Duodenal mucosa (tissue), 2 donors: Measurements from ENCODE around the gene MDFI.

Experiments used
- H3K27ac ChIP-seq: one replicate; pipeline ENCODE4 v1.7.0; 2013; ENCODE audit warnings: low read depth, low read length
- H3K27me3 ChIP-seq, 2 donors: one replicate each; pipeline ENCODE4 v1.7.0; 2013; ENCODE audit warnings: low read length in 2 of 2, control low read depth in 1 of 2; ENCODE audit not compliant: insufficient read depth in 2 of 2, control insufficient read depth in 1 of 2
- H3K36me3 ChIP-seq, 2 donors: one replicate each; pipeline ENCODE4 v1.7.0; 2013; ENCODE audit warnings: low read length in 2 of 2, control low read depth in 1 of 2; ENCODE audit not compliant: insufficient read depth in 2 of 2, control insufficient read depth in 1 of 2
- H3K4me1 ChIP-seq, 2 donors: one replicate each; pipeline ENCODE4 v1.7.0; 2013; ENCODE audit warnings: low read length in 2 of 2, control low read depth in 1 of 2; ENCODE audit not compliant: insufficient read depth in 2 of 2, control insufficient read depth in 1 of 2
- H3K4me3 ChIP-seq, 2 donors: one replicate each; pipeline ENCODE4 v1.7.0; 2013; ENCODE audit warnings: low read length in 2 of 2, low read depth in 1 of 2
- H3K9ac ChIP-seq, 2 donors: one replicate each; pipeline ENCODE4 v1.7.0; 2013; ENCODE audit warnings: low read length in 2 of 2, low read depth in 1 of 2
- H3K9me3 ChIP-seq, 2 donors: one replicate each; pipeline ENCODE4 v1.7.0; 2013; ENCODE audit warnings: low read length in 2 of 2, control low read depth in 1 of 2; ENCODE audit not compliant: control insufficient read depth in 1 of 2

MDFI gene

DNA sequence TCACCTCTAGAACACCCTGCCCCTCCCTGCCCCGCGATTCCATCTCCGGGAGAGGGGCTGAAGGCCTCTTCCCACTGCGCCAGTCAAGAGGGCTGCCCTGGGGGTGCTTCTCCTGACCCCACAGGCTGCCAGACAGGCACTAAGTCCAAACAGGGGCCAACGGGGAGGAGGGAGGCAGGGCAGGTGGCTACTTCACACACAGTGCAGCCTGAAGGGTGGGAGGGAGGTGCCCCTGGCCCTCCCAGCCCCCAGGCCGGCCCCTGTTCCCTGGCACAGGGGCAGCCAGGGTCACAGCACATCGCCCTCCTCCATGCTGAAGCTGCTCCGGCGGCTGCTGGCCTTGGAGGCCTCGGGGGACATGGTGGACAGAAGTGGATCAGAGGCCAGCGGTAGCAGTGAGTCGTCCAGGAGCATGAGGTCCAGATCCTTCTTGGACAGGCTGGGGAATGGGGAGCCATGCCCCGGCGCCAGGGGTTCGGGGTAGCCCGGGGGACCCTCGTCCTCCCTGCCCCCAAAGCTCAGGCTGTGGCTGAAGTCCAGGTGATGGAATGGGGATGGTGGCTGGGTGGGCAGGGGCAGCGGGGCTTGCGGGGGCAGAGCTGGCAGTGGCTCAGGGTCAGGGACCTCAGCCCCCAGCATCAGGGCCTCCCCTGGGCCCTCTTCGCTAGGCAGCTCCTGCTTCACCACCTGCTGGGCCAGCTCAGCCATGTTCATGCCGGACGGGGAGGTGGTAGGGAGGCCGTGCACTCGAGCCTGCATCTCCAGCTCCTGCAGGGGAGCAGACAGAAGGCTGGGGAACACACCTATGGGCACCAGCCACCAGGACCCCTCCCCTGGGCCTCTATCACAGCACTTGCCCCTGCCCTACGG, 46.3 kb downstream of the MDFI start:
- Histone ChIP-seq H3K27ac (no peak overlapping the region), H3K9ac (no peak overlapping the region), H3K4me1 (peaks cover 8 to 10% of the 10 kb centered on the region in 2 donors), H3K4me3 (no peak overlapping the region), H3K9me3 (no peaks in the 10 kb centered on the region), H3K36me3 (peaks cover 10 to 26% of the 10 kb centered on the region in 2 donors), H3K27me3 (no peaks in the 10 kb centered on the region)

DNA sequence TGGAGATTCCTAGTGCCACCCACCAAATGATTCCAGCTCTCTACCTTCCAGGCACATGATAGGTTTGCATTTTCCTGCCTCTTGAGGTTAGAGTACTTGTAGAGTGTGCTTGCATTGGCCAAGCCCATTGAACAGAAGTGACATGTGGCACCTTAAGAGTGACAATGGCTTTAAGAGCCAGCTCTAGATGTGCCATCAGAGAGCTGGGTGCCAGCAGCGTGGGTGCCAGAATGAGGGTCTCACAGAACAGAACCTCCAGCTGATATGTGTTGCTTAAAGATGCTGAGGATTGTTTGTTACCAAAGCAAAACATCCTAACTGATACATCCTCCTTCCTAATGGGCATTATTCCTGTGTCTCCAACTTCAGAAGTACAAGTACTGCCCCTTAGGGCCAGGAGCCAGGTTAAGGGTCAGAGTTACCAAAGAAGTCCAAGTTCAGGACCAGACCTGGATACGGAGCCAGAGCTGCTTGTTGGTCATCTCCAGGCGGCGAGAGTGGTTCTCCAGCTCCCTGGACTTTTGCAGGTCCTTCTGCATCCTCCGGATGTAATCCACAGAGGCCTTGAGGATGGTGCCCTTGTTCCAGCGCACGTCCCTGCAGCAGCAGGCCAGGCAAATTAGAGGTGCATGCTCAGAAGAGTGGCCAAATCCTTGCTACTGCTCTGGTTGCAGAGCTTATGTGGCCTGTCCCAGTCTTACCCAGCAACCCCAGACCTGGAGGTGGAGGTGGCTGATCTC, 47.5 kb downstream of the MDFI start:
- Histone ChIP-seq H3K9ac (no peak overlapping the region), H3K4me3 (no peak overlapping the region), H3K9me3 (no peaks in the 10 kb centered on the region), H3K36me3 (peaks cover 14 to 34% of the 10 kb centered on the region in 2 donors), H3K27ac (no peak overlapping the region), H3K4me1 (peaks cover 8 to 10% of the 10 kb centered on the region in 2 donors), H3K27me3 (no peaks in the 10 kb centered on the region)

DNA sequence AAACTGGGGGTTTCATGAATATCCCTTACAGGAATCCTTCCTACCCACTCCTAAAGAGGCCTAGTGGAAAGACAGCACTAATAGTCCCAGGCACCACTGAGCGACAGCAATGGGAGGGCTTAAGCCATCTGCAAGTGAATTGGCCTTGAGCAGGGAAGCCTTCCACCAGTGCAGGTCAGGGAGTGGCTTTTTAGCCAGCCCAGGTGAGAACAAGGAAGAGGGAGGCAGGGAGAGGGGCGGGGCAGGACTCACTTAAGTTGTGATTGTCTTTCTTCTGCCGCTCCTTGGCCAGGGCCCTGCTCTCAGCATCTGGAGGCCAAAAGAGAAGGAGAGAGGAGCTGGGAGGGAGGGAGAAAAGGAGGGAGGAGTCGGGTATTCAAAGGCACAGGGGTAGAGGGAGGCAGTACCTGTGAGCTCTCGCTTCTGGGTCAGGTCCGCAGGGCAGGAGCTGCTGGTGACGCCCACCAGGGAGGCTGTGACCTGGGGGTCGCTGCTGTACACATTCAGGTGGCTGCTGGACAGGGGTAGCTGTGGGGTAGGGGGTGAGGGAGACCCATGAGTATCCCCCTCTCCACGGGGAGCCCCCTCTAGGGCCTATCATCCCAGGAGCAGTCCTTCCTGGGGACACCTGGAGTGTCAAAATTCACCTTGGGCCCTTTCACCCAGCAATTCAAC, 49.4 kb downstream of the MDFI start:
- Histone ChIP-seq H3K27me3 (no peaks in the 10 kb centered on the region), H3K9me3 (no peaks in the 10 kb centered on the region), H3K27ac (no peak overlapping the region), H3K4me3 (no peak overlapping the region), H3K4me1 (peaks cover 7 to 8% of the 10 kb centered on the region in 2 donors), H3K9ac (no peak overlapping the region), H3K36me3 (peaks cover 14 to 34% of the 10 kb centered on the region in 2 donors)

DNA sequence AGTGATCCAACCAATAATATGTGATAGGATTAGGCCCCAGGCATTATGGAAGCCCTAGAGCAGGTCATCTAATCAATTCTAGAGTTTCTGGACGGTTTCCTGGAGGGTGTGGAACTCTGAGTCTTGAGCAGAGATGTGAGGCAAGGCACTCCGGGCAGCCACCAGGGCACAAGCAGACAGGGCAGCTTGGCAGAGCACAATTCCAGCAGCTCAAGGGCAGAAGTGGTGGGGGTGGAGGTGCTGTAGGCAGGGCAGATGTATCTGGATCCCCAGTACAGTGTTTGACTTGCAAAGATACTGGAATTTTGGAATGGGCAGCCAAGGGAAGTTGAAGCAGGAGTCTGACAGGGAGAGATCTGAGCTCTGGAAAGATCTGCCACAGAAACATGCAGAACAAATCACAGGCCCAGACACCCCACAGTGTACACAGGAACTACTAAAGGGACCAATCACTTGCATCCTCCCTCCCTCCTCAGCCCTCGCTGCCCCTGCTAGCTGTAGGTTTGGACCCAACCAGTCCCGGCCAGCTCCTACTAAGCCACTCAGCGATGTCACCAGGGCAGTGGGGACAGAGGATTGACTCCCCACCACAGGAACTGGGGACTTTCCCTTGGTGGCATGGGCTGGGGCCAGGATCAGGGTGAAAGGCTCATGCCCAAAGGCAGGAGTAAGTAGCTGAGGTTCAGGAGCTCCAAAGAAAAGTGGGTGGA, 50.1 kb downstream of the MDFI start:
- peaks cover 14 to 34% of the 10 kb centered on the region in 2 donors for H3K36me3 ChIP-seq
- H3K4me1 ChIP-seq: peaks cover 1 to 8% of the 10 kb centered on the region in 2 donors
- no peak overlapping the region for H3K9ac ChIP-seq
- H3K9me3 ChIP-seq: no peaks in the 10 kb centered on the region
- no peaks in the 10 kb centered on the region for H3K27me3 ChIP-seq
- H3K27ac ChIP-seq: no peak overlapping the region
- H3K4me3 ChIP-seq: no peak overlapping the region

DNA sequence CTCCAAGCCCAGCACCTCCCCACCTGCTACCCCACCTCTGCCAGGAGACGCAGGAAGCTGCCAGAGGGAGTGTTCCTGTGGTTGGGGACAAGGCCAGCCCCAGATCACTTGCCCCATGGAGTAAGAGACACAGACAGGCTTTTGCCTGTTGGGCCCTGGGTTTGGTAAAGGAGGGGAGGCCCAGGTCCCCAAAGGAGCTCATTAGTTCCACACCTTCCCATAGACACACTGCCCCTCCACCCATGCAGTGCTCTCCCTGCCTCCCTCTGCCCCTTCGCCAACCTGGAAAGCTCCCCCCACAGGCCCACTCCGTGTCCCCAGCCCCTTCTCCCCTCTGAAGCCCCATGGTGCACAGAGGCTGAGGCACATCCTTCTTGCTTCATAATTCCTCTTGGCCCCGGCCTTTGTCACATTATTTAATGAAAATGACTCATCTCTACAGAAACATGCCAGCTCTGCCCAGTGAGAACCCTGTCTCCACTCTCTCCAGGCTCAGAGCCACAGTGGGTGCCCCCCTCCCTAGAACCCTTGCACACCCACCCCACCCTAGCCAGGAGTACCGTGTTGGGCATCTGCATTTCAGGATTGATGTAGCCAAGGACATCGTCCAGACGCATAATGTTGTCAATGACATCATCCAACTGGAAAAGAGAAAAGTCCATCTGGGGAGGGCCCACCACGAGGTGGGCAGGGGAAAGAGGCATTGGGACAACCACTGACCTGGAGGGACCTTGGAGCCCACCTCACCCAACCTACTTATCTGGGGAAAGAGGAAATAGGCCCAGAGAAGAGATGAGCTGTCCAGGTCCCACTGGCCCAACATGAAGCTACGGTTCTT, 51.1 kb downstream of the MDFI start:
- no peak overlapping the region for H3K4me3 ChIP-seq
- no peak overlapping the region for H3K27ac ChIP-seq
- peaks cover 0 to 8% of the 10 kb centered on the region in 2 donors for H3K4me1 ChIP-seq
- H3K9ac ChIP-seq: no peak overlapping the region
- peaks cover 14 to 34% of the 10 kb centered on the region in 2 donors for H3K36me3 ChIP-seq
- no peaks in the 10 kb centered on the region for H3K9me3 ChIP-seq
- no peaks in the 10 kb centered on the region for H3K27me3 ChIP-seq

DNA sequence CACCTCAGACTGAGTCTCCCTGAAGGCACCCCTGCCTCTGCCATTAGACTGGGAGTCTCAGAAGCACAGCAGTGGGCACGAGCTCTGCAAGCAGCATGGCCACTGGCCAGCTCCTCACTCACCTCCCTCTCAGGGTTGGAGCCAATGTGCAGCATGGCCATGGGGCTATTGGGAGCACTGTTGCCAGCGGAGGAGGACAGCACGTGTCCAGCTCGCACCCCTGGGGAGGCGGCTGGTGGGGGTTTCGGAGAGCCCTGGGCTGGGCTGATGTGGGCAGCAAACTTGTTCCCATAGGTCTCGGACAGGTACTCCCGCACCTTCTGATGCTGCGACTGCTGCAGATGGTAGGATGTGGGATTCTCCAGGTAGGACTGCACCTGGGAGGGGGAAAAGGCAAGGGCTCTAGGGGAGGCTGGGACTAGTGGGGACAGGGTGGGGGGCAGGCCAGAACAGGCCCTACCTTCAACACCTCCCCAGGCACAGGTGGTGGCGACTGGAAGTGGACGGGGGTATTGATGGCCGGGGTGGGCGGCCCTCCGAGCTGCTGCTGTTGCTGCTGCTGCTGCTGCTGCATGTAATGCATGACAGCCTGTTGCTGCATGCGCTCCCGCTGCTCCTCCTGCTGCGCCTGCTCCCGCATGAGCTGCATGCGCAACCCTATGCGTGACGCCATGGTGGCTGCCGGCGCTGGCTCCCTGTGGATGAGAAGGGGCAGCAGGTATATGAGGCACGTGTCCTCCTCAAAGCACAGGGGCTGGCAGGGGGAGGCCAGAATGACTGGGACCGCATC, 52.5 kb downstream of the MDFI start:
- Histone ChIP-seq H3K9me3 (no peaks in the 10 kb centered on the region), H3K27me3 (no peaks in the 10 kb centered on the region), H3K36me3 (peaks cover 9 to 29% of the 10 kb centered on the region in 2 donors), H3K9ac (no peak overlapping the region), H3K27ac (no peak overlapping the region), H3K4me3 (no peak overlapping the region), H3K4me1 (peaks cover 0 to 8% of the 10 kb centered on the region in 2 donors)

DNA sequence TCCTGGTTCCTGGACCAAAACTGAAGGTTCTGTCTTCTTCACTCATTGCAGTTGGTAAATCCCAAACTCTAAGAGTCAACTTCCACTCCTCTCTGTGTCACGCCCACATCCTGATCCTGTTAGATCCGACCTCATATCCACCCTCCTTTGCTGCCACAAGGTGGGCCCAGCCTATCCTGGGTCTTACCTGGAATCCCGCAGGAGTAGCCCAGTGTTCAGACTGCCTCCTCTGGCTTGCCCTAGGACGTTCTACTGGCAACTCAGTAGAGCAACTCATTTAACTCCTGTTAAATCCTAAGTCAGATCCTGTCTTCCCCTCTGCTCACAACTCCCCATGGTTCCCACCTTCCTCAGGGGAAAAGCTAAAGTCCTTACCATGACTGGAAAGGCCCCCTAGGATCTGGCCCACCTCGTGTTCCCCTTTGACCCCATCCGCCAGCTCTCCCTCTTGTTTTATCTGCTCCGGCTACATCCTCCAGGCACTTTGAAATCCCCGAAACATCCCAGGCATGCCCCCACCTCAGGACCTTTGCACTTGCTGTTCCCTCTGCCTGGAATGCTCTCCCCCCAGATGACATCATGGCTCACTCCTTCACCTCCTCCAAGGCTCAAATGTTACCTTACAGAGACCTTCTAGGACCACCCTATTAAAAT, 53.3 kb downstream of the MDFI start:
- Histone ChIP-seq H3K4me1 (peaks cover 0 to 8% of the 10 kb centered on the region in 2 donors), H3K27ac (no peak overlapping the region), H3K27me3 (no peaks in the 10 kb centered on the region), H3K4me3 (no peak overlapping the region), H3K9ac (no peak overlapping the region), H3K9me3 (no peaks in the 10 kb centered on the region), H3K36me3 (peaks cover 5 to 23% of the 10 kb centered on the region in 2 donors)

DNA sequence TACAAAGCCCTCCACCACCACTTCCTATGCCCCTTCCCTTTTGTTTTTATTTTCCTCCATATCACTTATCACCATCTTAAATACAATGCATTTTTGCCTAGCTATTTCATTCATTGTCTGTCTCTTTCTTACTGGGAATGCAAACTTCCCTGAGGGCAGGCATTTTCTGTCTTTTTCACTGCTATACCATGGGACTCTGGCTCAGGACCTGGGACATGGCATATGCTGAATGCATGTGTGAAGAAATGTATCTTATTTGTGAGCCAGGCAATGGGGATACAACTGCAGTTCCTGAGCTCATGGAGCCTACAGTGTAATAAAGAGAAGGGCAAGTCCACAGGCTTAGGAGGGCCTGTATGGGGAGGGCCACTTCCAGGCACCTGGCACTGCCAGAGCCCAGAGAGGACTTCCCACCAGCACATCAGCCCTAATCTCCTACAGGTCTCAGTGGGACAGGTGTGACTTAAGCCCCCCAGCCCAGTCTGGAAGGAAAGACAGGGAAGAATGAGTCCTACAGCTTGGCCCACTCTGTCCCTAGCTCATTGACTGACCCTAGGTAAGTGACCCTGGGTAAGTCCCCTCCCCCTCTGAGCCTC, 53.9 kb downstream of the MDFI start:
- H3K27ac ChIP-seq: no peak overlapping the region
- no peaks in the 10 kb centered on the region for H3K9me3 ChIP-seq
- H3K27me3 ChIP-seq: no peaks in the 10 kb centered on the region
- H3K4me3 ChIP-seq: no peak overlapping the region
- peaks cover 0 to 7% of the 10 kb centered on the region in 2 donors for H3K4me1 ChIP-seq
- peaks cover 5 to 17% of the 10 kb centered on the region in 2 donors for H3K36me3 ChIP-seq
- no peak overlapping the region for H3K9ac ChIP-seq
